ENCODE results near the gene EIF4B.

GRCh38 chr12:53062011-53062961, 56.0 kb downstream of the EIF4B start:
- peak; percentile 60 for TF ChIP-seq CTCF (IDR thresholded peaks at IDR 0.05)
- TF ChIP-seq ZFX (IDR thresholded peaks at IDR 0.05; ENCODE audit: borderline replicate concordance): no peak

Measured in 22Rv1 (cell line).